NCI-H2107 treated with DMSO at 0.1 percent for 48 hours (cell line): ENCODE measurements around the gene HSPA4L.

Experiments
- DNase-seq: peaks from one replicate; lab custom pipeline; 2025; ENCODE audit not compliant: unreplicated experiment; lab: John Stamatoyannopoulos, UW

Gene HSPA4L

DNA sequence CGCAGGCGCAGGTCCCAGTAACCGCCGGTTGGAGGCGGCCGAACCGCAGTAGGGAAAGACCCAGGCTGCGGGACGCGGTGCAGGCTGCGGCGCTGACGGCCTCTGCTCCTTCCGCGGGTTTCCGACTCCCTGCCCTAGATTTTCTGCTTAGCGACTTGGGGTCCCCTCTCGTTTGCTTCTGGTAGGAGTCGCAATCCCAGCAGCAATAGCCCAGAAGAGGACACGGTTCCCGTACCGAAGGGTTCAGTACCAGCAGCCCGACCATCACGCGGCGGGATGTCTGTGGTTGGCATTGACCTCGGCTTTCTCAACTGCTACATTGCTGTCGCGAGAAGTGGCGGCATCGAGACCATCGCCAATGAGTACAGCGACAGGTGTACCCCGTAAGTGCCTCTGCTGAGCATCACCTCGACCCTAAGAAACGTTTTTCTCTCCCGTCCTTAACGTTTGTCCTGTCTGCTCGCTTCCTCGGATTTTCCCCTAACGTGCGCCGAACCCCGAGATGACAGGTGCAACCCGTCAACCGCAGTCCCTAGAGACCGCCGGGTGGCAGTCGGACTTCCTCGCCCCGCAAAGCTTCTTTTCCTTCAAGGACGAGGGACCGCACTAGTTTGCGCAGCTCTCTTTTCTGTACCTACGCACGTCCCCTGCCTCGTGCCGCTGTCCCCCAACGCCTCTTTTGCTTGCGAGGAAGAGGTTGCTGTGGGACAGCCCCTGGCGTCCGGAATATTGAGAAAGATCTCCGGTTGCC, at the start of gene HSPA4L:
Gene HSPA4L, plus strand, starts transcription at position 48 of the 751 bp plus-strand sequence. Its CDS starts 229 bp downstream, at position 277.
- peak; percentile 43 for DNase-seq

GRCh38 chr4:127732623-127733328, 49.3 kb upstream of the HSPA4L start:
- peak; percentile 19 for DNase-seq

DNA sequence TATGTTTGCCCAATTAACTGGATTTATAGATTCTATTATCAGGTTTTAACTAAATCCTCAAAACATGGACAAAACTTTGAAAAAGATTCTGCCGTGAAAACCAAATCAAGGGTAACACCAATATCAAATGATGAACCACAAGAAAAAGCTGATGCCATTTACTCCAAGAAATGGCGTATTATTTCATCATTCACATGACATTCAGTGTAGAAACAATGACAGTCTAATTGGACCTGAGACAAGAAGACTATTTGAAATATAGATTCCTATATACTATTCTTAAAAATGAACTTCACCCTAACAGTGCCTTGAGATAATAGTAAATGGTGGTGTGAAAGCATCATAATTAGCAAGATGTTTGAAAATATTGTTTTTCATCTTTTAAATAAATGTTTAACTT, 47.1 kb upstream of the HSPA4L start:
- DNase-seq = no peak

DNA sequence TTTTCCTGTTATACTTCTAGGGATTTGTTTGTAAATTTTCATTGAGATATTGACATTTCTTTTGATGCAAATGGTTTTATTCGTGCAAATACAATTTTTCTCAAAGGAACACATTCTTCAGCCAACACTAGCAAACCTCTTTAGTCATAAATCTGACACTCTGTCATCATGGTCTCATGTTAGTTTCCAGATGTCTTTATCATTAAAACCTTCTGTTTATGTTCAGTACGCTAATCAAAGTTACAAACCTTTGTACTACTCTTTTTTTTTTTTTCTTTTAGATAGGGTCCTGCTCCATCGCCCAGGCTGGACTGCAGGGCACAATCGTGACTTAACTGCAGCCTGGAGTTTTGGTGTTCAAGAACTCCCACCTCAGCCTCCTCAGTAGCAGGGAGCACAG, 44.8 kb upstream of the HSPA4L start:
- no peak for DNase-seq

DNA sequence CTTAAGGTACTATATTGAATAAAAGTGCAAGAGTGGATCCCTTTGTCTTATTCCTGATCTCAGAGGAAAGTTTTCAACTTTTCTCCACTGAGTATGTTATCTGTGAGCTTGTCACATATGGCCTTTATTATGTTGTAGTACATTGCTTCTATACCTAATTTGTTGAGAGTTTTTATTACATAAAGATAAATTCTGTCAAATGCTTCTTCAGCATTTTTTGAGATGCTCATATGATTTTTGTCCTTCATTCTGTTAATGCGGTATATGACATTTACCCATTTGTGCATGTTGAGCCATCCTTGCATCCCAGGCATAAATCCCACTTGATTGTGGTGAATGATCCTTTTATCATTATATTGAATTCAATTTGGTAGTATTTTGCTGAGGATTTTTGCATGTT, 40.9 kb upstream of the HSPA4L start:
- DNase-seq = no peak

- no peak for DNase-seq
Observed at GRCh38 chr4:127747883-127748282, 34.2 kb upstream of the HSPA4L start.

DNA sequence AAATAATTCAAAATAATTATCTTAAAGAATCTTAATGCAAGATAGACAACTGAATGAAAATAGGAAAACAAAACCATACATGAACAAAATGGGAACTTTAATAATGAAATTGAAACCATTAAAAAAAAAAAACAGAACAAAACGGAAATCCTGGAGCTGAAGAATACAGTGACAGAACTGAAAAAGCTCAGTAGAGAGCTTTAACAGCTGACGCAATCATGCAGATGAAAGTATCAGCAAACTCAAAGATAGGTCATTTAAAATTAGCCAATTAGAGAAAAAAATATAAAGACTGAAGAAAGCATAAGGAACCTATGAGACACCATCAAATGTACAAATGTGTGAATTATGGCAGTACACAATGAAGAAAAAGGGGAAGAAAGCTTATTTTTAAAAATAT, 33.2 kb upstream of the HSPA4L start:
- DNase-seq = no peak

DNA sequence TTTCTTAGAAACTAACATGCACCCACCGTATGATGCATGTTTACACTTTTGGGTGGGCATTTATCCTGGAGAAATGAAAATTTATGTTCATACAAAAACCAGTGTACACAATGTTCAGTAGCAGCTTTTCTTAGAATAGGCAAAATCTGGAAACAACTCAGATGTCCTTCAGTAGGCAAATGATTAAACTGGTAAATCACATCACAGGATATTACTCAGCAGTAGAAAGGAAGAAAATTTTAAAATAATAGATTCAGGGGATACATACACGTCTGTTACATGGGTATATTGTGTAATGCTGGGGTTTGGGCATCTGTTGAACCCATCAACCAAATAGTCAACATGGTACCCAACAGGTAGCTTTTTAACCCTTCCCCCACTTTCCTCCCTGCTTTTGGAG, 25.2 kb upstream of the HSPA4L start:
- no peak for DNase-seq

- DNase-seq = no peak
Observed at GRCh38 chr4:127759228-127759820, 22.8 kb upstream of the HSPA4L start.

GRCh38 chr4:127759893-127760292, 22.2 kb upstream of the HSPA4L start:
- no peak for DNase-seq

- DNase-seq = no peak
Observed at GRCh38 chr4:127771535-127772275, 10.4 kb upstream of the HSPA4L start.

- DNase-seq = no peak
Observed at GRCh38 chr4:127772769-127773671, 9.1 kb upstream of the HSPA4L start.

- no peak for DNase-seq
Observed at GRCh38 chr4:127775843-127776242, 6.3 kb upstream of the HSPA4L start.

DNA sequence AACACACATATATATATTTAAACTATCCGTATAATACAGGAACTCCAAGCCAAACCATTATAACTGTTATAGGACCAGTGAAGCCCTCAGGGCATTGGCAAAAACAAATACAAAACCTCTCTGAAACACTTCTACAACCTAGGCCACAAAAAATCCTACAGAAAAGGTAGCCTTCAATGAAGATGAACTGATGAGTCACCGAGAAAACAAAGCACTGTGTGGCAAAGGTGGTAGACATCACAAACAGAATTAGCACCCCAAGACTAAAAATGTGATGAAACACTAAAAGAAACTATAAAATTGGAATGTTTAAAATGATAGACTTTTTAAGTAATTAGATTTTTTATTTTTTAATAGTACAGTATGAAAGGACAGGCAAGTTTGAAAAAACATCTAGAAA, 5.5 kb upstream of the HSPA4L start:
- no peak for DNase-seq

- no peak for DNase-seq
Observed at GRCh38 chr4:127777487-127777886, 4.6 kb upstream of the HSPA4L start.

DNA sequence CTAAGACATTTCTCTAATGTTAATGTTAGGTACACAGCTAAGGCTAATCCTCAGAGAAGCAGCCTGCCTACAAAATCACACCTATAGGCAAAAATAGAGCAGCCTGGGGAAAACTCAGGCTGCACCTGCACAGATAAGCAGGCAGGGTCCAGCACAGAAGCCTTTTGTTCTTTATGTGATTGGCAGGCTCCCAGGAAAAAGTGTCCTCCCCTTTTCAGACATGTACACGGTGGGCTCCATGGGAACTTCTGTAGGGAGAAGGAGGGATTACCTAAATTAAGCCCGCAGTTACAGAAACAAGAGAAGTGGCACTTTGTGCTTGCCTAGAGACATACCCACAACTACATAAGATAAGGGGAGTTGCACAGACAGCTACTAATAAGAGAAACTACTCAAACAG, 4.0 kb upstream of the HSPA4L start:
- DNase-seq = no peak

- DNase-seq = no peak
Observed at GRCh38 chr4:127780598-127780997, 1.5 kb upstream of the HSPA4L start.

DNA sequence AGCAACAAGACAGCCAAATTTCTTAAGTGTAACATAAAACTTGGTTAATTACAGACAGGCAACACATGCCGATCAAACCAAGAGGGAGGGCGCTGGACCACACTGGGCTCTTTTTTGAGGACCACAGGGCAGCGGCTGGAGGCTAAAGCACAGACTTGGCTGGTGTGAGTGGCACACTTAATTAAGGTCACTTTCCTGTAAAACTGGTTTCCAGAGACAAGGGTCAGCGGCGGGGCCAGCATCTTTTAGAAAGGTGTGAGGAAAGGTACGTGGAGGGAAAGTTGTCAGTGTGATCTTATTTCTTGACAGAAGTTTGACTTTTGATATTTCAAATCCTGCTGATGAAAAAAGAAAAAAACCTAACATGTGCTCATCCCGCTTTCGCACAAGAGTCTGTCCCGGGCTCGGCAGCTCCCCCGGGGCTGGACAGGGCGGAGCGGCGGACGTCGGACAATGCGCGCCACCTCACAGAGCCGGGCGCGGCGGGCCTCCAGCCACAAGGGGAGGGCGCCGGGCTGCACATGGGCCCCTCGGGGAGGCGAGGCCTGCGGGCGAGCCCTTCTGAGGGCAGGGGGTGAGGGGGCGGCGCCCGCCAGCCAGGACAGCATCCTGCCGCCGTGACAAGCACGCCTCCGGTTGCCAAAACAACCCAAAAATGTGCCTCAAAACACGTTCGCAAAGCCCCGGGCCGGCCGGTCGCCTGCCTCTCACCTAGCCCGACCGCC, 660 bp upstream of the HSPA4L start:
- no peak for DNase-seq

- DNase-seq = no peak
Observed at GRCh38 chr4:127782025-127782274, 172 bp upstream of the HSPA4L start.
